Uterus (tissue), 4 donors: ENCODE results near the gene ADARB2. TPM values are rescaled to one million over a fixed set of nuclear protein-coding genes. Genes with fewer than 3 reads are reported as not detected.

Source experiments
- DNase-seq, 2 donors: peaks; one replicate each; pipeline ENCODE4 v3.0.0-alpha.2; 2019 to 2020
- H3K27ac ChIP-seq, 2 donors: fragments of 200-600 bp; sonication (generic); 1 replicate in 1 of 2; 2 replicates in 1 of 2; pipeline ENCODE4 v1.5.1; 2016 to 2018
- H3K27me3 ChIP-seq, 2 donors: fragments of 200-600 bp; sonication (generic); one replicate each; pipeline ENCODE4 v1.5.1; 2018 to 2019; ENCODE audit warnings: control low read depth in 1 of 2
- H3K36me3 ChIP-seq, 2 donors: fragments of 200-600 bp; sonication (generic); one replicate each; pipeline ENCODE4 v1.5.1; 2019; ENCODE audit warnings: control low read depth in 1 of 2
- H3K4me1 ChIP-seq, 2 donors: fragments of 200-600 bp; sonication (generic); one replicate each; pipeline ENCODE4 v1.5.1; 2018 to 2019; ENCODE audit warnings: control low read depth in 1 of 2
- H3K4me3 ChIP-seq, 2 donors: fragments of 200-600 bp; sonication (generic); 1 replicate in 1 of 2; 2 replicates in 1 of 2; pipeline ENCODE4 v1.5.1; 2018 to 2019; ENCODE audit warnings: mild to moderate bottlenecking in 1 of 2
- H3K9me3 ChIP-seq, 2 donors: fragments of 200-600 bp; sonication (generic); one replicate each; pipeline ENCODE4 v1.5.1; 2019; ENCODE audit warnings: control low read depth in 1 of 2
- CTCF ChIP-seq, 4 experiments: fragments of 200-600 bp in 2 of 4; fragments of 450-650 bp in 2 of 4; sonication (generic) in 2 of 4; IDR thresholded peaks; one replicate each; pipeline ENCODE4 v1.5.1; 2016 to 2019; ENCODE audit warnings: antibody characterized with exemption in 4 of 4, mild to moderate bottlenecking in 2 of 4, moderate library complexity in 1 of 4
- POLR2A ChIP-seq, 2 donors: fragments of 450-650 bp; IDR thresholded peaks; one replicate each; pipeline ENCODE4 v1.6.1; 2016; ENCODE audit warnings: antibody characterized with exemption in 2 of 2, mild to moderate bottlenecking in 1 of 2, moderate library complexity in 1 of 2
- intact Hi-C: fragments of 100-400 bp; cut with DNase I; formaldehyde crosslinking; loops from one replicate; pipeline ENCODE4 v1.15.1; 2023; ENCODE audit warnings: low total_unique reads
- total RNA-seq, 4 donors: library from RNA; depleted of rRNA in 3 of 4; stranded (reverse); fragments of >200 nt in 3 of 4; gene quantifications; one replicate each; pipeline versions ENCODE4 v1.1.0 to v1.2.4, GENCODE V29; 2014 to 2023
- donor health status: DM: yes; HTN: yes; CAD: no.

The ADARB2 gene
- total RNA-seq, 4 donors from 2014 or later = 0.76 to 2.6 (median 2.0) TPM; not detected in 1

- Histone ChIP-seq H3K36me3 (no peaks in the 10 kb centered on the region), H3K4me1 (no peaks in the 10 kb centered on the region), H3K27me3 (no peaks in the 10 kb centered on the region), H3K27ac (no peak overlapping the region), H3K4me3 (no peak overlapping the region), H3K9me3 (no peaks in the 10 kb centered on the region)
- intact Hi-C loops = no loop called here
- TF ChIP-seq CTCF (IDR thresholded peaks at IDR 0.05) (no peak), POLR2A (IDR thresholded peaks at IDR 0.05) (no peak)
- no peak for DNase-seq
Observed at GRCh38 chr10:1134156-1134555, 603.2 kb downstream of the ADARB2 start.

GRCh38 chr10:1133495-1134045 is 603.8 kb downstream of the ADARB2 start:
- H3K4me1 ChIP-seq = no peaks in the 10 kb centered on the region
- no peak for TF ChIP-seq POLR2A (IDR thresholded peaks at IDR 0.05)
- intact Hi-C loops = no loop called here
- H3K27me3 ChIP-seq = no peaks in the 10 kb centered on the region
- no peak overlapping the region for H3K27ac ChIP-seq
- no peak overlapping the region for H3K4me3 ChIP-seq
- no peaks in the 10 kb centered on the region for H3K9me3 ChIP-seq
- no peaks in the 10 kb centered on the region for H3K36me3 ChIP-seq
- DNase-seq = no peak

DNA sequence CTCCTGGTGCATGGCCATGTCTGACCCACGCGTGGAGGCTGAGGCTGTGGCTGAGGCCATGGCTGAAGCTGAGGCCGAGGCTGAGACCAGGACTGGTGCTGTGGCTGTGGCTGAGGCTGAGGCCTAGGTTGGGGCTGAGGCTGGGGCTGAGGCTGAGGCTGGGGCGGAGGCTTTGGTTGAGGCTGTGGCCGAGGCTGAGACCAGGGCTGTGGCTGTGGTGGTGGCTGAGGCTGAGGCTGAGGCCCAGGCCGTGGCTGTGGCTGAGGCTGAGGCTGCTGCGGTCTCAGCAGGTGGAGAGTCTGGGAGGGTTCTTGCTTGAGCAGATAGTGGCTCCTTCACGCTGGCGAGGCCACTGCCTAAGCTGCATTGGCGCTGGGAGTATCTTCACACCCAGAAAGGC is 604.7 kb downstream of the ADARB2 start:
- DNase-seq = no peak
- Histone ChIP-seq H3K4me3 (no peak overlapping the region), H3K4me1 (no peaks in the 10 kb centered on the region), H3K36me3 (no peaks in the 10 kb centered on the region), H3K9me3 (no peaks in the 10 kb centered on the region), H3K27me3 (no peaks in the 10 kb centered on the region), H3K27ac (no peak overlapping the region)
- no peak for TF ChIP-seq CTCF (IDR thresholded peaks at IDR 0.05)
- TF ChIP-seq POLR2A (IDR thresholded peaks at IDR 0.05) = no peak
- intact Hi-C loops = no loop called here

DNA sequence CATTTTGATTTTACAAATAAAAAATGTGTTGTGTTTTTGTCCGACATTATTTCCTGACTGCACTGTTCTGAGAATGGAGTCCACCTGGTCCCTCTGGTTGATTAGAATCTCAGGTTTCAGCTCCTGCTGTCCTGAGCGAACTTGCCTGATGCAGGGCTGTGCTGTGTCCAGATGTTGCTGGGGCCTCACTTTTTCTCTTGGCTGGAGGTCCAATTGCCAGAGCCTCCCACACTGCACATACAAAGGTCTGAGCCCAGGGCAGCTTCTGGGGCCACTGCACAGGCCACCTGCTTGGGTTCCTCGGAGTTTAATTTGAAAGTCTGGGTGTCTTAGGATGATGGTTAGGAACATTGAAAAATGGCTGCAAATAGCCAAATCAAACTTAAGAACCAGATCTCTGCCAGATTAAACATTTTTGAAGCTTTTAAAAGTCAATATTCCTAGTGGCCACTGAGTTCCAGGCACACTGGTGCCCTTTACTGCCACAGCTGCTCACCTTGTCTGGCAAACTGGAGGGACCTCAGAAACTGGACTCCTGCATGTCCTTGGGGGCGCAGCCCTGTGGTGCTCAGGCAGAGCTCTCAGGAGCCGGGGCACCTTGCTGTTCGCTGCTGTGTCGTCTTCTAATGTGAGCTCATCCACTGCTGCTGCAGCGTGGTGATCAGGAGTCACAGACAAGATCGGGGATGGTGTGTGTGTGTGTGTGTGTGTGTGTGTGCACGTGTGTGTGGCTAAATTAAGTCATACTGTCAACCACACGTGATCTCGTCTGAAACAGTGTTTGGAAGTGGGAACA is 606.1 kb downstream of the ADARB2 start:
- no peaks in the 10 kb centered on the region for H3K27me3 ChIP-seq
- H3K27ac ChIP-seq = no peak overlapping the region
- DNase-seq = no peak
- TF ChIP-seq CTCF (IDR thresholded peaks at IDR 0.05) = no peak
- no peak for TF ChIP-seq POLR2A (IDR thresholded peaks at IDR 0.05)
- H3K4me3 ChIP-seq = no peak overlapping the region
- intact Hi-C loops = no loop called here
- no peaks in the 10 kb centered on the region for H3K9me3 ChIP-seq
- H3K4me1 ChIP-seq = no peaks in the 10 kb centered on the region
- H3K36me3 ChIP-seq = no peaks in the 10 kb centered on the region

DNA sequence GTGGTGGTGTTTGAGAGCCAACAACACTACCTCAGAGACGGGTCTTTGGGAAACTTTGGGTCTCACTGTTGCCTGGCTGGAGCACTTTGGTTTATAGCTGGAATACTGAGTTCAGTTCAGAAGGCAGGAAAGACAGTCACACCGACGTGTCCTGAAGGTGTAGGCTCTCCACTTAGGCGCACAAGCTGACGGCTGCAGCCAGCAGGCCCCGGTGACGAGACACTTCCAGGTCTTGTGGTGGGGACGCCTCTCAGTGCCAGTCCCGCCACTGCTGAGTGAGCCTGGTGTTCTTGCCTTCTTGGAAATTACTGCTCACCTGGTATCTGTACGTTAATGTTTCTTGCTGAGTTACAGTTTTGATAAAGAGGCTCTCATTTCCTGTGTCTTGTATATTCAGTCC is 607.1 kb downstream of the ADARB2 start:
- Histone ChIP-seq H3K4me3 (no peak overlapping the region), H3K27me3 (no peaks in the 10 kb centered on the region), H3K36me3 (no peaks in the 10 kb centered on the region), H3K9me3 (no peaks in the 10 kb centered on the region), H3K27ac (no peak overlapping the region), H3K4me1 (no peaks in the 10 kb centered on the region)
- no peak for DNase-seq
- TF ChIP-seq CTCF (IDR thresholded peaks at IDR 0.05) (no peak), POLR2A (IDR thresholded peaks at IDR 0.05) (no peak)
- intact Hi-C loops = no loop called here
